ENCODE results near the gene MTPN.

Gene MTPN

GRCh38 chr7:135956393-135956792 is 20.8 kb downstream of the MTPN start:
- no peak for DNase-seq

GRCh38 chr7:135950972-135951371 is 26.2 kb downstream of the MTPN start:
- DNase-seq = no peak

- DNase-seq = no peak
These were observed 26.7 kb downstream of the MTPN start for GRCh38 chr7:135950429-135950828.

- peak; percentile 25 for DNase-seq
These were observed 30.7 kb downstream of the MTPN start for GRCh38 chr7:135946289-135947055.

GRCh38 chr7:135944753-135945152 is 32.4 kb downstream of the MTPN start:
- no peak for DNase-seq

GRCh38 chr7:135943134-135943879 is 33.9 kb downstream of the MTPN start:
- DNase-seq = no peak

GRCh38 chr7:135942614-135943013 is 34.5 kb downstream of the MTPN start:
- no peak for DNase-seq

- no peak for DNase-seq
These were observed 36.8 kb downstream of the MTPN start for GRCh38 chr7:135940077-135941075.

- DNase-seq = no peak
These were observed 37.8 kb downstream of the MTPN start for GRCh38 chr7:135939261-135939812.

- DNase-seq = no peak
These were observed 38.6 kb downstream of the MTPN start for GRCh38 chr7:135938563-135938962.

GRCh38 chr7:135938086-135938485 is 39.1 kb downstream of the MTPN start:
- DNase-seq = no peak

GRCh38 chr7:135936497-135937217 is 40.5 kb downstream of the MTPN start:
- no peak for DNase-seq

GRCh38 chr7:135934651-135935050 is 42.5 kb downstream of the MTPN start:
- DNase-seq = no peak

GRCh38 chr7:135933509-135934188 is 43.5 kb downstream of the MTPN start:
- DNase-seq = no peak

- no peak for DNase-seq
These were observed 45.0 kb downstream of the MTPN start for GRCh38 chr7:135932131-135932530.

GRCh38 chr7:135930565-135931461 is 46.3 kb downstream of the MTPN start:
- no peak for DNase-seq

GRCh38 chr7:135929722-135930141 is 47.4 kb downstream of the MTPN start:
- no peak for DNase-seq

GRCh38 chr7:135929249-135929648 is 47.9 kb downstream of the MTPN start:
- DNase-seq = no peak

GRCh38 chr7:135928136-135928535 is 49.0 kb downstream of the MTPN start:
- no peak for DNase-seq

- DNase-seq = peak; percentile 90
These were observed 51.9 kb downstream of the MTPN start for GRCh38 chr7:135925210-135925609.
